ENCODE measurements around the gene KRT1.

Gene KRT1

DNA sequence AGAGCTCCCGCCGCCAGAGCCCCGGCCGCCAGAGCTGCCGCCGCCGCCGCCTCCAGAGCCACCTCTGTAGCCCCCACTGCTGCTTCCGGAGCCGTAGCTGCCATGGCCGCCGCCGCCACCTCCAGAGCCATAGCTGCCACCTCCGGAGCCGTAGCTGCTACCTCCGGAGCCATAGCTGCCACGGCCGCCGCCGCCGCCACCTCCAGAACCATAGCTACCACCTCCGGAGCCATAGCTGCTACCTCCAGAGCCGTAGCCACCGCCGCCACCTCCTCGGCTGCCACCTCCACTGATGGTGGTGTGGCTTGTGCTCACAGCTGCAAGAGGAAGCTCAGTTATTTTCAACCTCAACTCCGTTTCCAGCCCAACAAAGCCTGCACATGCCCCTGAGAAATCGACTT is 4.9 kb downstream of the KRT1 start:
- no peaks in the 10 kb centered on the region for H3K4me1 ChIP-seq (ENCODE audit: low read length)
- no peak for DNase-seq
- TF ChIP-seq EZH2phosphoT487 (IDR thresholded peaks at IDR 0.05; ENCODE audit: low read length) (no peak), EZH2 (optimal IDR thresholded peaks at IDR 0.05; ENCODE audit: low read depth, low read length) (no peak)
- TF ChIP-seq, protein P1, sequence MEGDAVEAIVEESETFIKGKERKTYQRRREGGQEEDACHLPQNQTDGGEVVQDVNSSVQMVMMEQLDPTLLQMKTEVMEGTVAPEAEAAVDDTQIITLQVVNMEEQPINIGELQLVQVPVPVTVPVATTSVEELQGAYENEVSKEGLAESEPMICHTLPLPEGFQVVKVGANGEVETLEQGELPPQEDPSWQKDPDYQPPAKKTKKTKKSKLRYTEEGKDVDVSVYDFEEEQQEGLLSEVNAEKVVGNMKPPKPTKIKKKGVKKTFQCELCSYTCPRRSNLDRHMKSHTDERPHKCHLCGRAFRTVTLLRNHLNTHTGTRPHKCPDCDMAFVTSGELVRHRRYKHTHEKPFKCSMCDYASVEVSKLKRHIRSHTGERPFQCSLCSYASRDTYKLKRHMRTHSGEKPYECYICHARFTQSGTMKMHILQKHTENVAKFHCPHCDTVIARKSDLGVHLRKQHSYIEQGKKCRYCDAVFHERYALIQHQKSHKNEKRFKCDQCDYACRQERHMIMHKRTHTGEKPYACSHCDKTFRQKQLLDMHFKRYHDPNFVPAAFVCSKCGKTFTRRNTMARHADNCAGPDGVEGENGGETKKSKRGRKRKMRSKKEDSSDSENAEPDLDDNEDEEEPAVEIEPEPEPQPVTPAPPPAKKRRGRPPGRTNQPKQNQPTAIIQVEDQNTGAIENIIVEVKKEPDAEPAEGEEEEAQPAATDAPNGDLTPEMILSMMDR (IDR thresholded peaks at IDR 0.05; ENCODE audit: low read length) = no peak

DNA sequence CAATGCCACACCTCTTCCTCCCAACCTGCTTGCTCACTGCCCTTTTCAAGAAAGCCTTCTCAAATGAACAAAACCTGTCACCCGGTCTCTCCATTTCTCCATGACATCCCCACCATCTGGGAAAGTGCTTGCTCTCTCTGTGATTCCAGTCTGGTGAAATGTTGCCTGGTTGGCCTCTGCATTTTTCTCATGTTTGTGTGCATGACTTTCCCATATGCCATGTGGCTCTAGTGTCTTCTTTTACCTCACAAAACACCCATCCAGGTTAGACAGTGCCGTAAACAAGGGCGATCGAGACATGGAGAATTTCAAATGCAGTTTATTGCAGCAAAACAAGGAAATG is 5.8 kb downstream of the KRT1 start:
- peaks cover 65% of the 10 kb centered on the region for H3K27me3 ChIP-seq (replicated peaks; ENCODE audit: insufficient read depth, low read length)

More for the DNA sequence above, 4.9 kb downstream of the KRT1 start:
- H3K79me2 ChIP-seq (ENCODE audit: low read length) = no peaks in the 10 kb centered on the region
- H3F3A ChIP-seq (ENCODE audit: insufficient read depth, low read length) = no peaks in the 10 kb centered on the region
- no peak overlapping the region for H3K4me3 ChIP-seq (ENCODE audit: low read length)
- no peaks in the 10 kb centered on the region for H3K9me2 ChIP-seq (replicated peaks; ENCODE audit: insufficient read depth, low read length)
- no peaks in the 10 kb centered on the region for H3K36me3 ChIP-seq (replicated peaks; ENCODE audit: insufficient read depth, low read length)
- H2AFZ ChIP-seq (ENCODE audit: low read length) = no peak overlapping the region
- H3K27me3 ChIP-seq (replicated peaks; ENCODE audit: insufficient read depth, low read length) = peaks cover 65% of the 10 kb centered on the region
- H3K27ac ChIP-seq (ENCODE audit: low read length) = no peak overlapping the region
- no peaks in the 10 kb centered on the region for H4K20me1 ChIP-seq (ENCODE audit: insufficient read depth, low read length)
- H3K9ac ChIP-seq (ENCODE audit: low read length) = no peak overlapping the region
- no peaks in the 10 kb centered on the region for H3K9me3 ChIP-seq (replicated peaks; ENCODE audit: insufficient read depth, low read length)
- no peak overlapping the region for H3K4me2 ChIP-seq (ENCODE audit: low read depth, low read length)

DNA sequence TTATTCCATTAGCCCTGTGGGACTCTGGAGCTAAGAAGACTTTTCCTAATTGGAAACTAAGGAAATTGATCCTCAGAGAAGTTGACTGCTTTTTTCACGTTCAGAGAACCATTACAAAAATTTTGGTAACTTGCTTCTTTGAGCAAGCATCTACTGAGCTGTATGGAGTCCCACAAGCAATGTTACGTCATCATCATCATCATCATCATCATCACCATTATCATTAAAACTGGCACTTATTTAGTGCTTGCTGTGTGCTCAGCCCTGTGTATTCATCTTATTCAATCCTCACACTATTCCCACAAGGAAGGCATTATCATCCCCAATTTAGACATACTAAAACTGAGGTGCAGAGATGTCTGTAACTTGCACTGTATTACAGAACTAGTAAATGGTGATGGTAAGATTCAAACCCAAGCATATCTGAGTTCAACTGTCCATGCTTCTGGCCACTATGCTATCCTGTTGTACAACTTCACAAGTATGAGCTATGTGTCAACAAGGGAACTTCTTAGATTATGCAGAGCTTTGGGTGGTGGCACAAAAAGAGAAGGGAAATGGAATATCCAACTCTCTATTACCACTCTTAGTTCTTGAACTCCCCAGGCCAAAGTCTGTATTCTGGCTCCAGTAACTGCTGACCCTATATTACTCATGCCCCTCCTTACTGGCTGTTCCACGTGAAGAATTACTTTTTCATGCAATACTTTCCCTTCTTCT is 6.3 kb downstream of the KRT1 start:
- H3K4me3 ChIP-seq (ENCODE audit: low read length) = no peak overlapping the region
- H4K20me1 ChIP-seq (ENCODE audit: insufficient read depth, low read length) = no peaks in the 10 kb centered on the region
- no peak overlapping the region for H3K4me2 ChIP-seq (ENCODE audit: low read depth, low read length)
- no peaks in the 10 kb centered on the region for H3K4me1 ChIP-seq (ENCODE audit: low read length)
- no peaks in the 10 kb centered on the region for H3K9me2 ChIP-seq (replicated peaks; ENCODE audit: insufficient read depth, low read length)
- H3K9ac ChIP-seq (ENCODE audit: low read length) = no peak overlapping the region
- no peak overlapping the region for H3K27ac ChIP-seq (ENCODE audit: low read length)
- peaks cover 66% of the 10 kb centered on the region for H3K27me3 ChIP-seq (replicated peaks; ENCODE audit: insufficient read depth, low read length)
- DNase-seq = no peak
- H3K9me3 ChIP-seq (replicated peaks; ENCODE audit: insufficient read depth, low read length) = no peaks in the 10 kb centered on the region
- no peaks in the 10 kb centered on the region for H3K36me3 ChIP-seq (replicated peaks; ENCODE audit: insufficient read depth, low read length)
- TF ChIP-seq, protein P1 (IDR thresholded peaks at IDR 0.05; ENCODE audit: low read length) = no peak
- TF ChIP-seq EZH2phosphoT487 (IDR thresholded peaks at IDR 0.05; ENCODE audit: low read length) (no peak), EZH2 (optimal IDR thresholded peaks at IDR 0.05; ENCODE audit: low read depth, low read length) (no peak)
- no peaks in the 10 kb centered on the region for H3K79me2 ChIP-seq (ENCODE audit: low read length)
- H3F3A ChIP-seq (ENCODE audit: insufficient read depth, low read length) = no peaks in the 10 kb centered on the region
- no peak overlapping the region for H2AFZ ChIP-seq (ENCODE audit: low read length)

More for the DNA sequence above, 5.8 kb downstream of the KRT1 start:
- H3K4me1 ChIP-seq (ENCODE audit: low read length) = no peaks in the 10 kb centered on the region
- no peak for DNase-seq
- H3K79me2 ChIP-seq (ENCODE audit: low read length) = no peaks in the 10 kb centered on the region
- H3K9ac ChIP-seq (ENCODE audit: low read length) = no peak overlapping the region
- H3K9me2 ChIP-seq (replicated peaks; ENCODE audit: insufficient read depth, low read length) = no peaks in the 10 kb centered on the region
- H3K27ac ChIP-seq (ENCODE audit: low read length) = no peak overlapping the region
- no peaks in the 10 kb centered on the region for H3K9me3 ChIP-seq (replicated peaks; ENCODE audit: insufficient read depth, low read length)
- no peak overlapping the region for H3K4me3 ChIP-seq (ENCODE audit: low read length)
- H2AFZ ChIP-seq (ENCODE audit: low read length) = no peak overlapping the region
- H3F3A ChIP-seq (ENCODE audit: insufficient read depth, low read length) = no peaks in the 10 kb centered on the region
- H3K36me3 ChIP-seq (replicated peaks; ENCODE audit: insufficient read depth, low read length) = no peaks in the 10 kb centered on the region
- H4K20me1 ChIP-seq (ENCODE audit: insufficient read depth, low read length) = no peaks in the 10 kb centered on the region
- no peak overlapping the region for H3K4me2 ChIP-seq (ENCODE audit: low read depth, low read length)
- TF ChIP-seq EZH2 (optimal IDR thresholded peaks at IDR 0.05; ENCODE audit: low read depth, low read length) = no peak
- TF ChIP-seq, protein P1 (IDR thresholded peaks at IDR 0.05; ENCODE audit: low read length) = no peak
- TF ChIP-seq EZH2phosphoT487 (IDR thresholded peaks at IDR 0.05; ENCODE audit: low read length) = no peak
